AG10803 (cell line): ENCODE measurements around the gene GXYLT1.
A peak's percentile ranks its signal among the peaks of the same experiment; 100 is the strongest.

ENCODE experiments used
- DNase-seq: peaks from one replicate; pipeline ENCODE4 v3.0.0; 2010; ENCODE audit warnings: low read depth
- H3K4me3 ChIP-seq: 2 replicates; pipeline ENCODE4 v1.5.1; 2011; ENCODE audit warnings: mild to moderate bottlenecking, low read length, control low read depth
- TF ChIP-seq, protein P1 (sequence below): conservative IDR thresholded peaks from 2 replicates; pipeline ENCODE4 v1.5.1; 2011; ENCODE audit warnings: mild to moderate bottlenecking, low read length, control low read depth, inconsistent platforms

Gene GXYLT1

DNA sequence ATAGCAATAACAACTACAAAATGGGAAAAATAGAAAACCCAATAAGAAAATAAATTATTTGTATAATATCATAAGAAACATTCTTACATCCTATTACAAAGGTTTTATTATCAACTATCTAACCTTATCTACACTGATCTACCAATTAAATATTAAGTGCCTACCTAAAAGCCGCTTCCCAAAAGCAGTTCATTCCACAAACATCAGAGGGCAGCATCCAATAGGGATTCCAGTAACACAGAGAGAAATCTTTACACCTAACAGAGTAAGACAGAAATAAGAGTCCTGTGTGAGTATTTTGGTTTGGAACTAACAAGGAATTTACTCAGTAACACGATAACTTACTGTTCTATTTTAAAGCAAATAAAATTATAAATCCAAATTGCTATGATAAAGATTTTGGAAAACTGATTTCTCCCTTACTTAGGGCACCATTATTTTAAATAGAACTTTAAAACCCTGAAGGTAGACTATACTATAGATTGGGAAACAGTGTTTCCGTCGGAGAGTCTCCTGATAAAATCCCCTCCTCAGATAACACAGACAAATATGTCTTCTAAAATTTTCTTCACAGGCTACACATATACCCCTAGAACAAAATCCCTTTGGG, 15.0 kb downstream of the GXYLT1 start:
- DNase-seq = peak; percentile 75
- TF ChIP-seq, protein P1, sequence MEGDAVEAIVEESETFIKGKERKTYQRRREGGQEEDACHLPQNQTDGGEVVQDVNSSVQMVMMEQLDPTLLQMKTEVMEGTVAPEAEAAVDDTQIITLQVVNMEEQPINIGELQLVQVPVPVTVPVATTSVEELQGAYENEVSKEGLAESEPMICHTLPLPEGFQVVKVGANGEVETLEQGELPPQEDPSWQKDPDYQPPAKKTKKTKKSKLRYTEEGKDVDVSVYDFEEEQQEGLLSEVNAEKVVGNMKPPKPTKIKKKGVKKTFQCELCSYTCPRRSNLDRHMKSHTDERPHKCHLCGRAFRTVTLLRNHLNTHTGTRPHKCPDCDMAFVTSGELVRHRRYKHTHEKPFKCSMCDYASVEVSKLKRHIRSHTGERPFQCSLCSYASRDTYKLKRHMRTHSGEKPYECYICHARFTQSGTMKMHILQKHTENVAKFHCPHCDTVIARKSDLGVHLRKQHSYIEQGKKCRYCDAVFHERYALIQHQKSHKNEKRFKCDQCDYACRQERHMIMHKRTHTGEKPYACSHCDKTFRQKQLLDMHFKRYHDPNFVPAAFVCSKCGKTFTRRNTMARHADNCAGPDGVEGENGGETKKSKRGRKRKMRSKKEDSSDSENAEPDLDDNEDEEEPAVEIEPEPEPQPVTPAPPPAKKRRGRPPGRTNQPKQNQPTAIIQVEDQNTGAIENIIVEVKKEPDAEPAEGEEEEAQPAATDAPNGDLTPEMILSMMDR = peak; percentile 97
- no peak overlapping the region for H3K4me3 ChIP-seq

DNA sequence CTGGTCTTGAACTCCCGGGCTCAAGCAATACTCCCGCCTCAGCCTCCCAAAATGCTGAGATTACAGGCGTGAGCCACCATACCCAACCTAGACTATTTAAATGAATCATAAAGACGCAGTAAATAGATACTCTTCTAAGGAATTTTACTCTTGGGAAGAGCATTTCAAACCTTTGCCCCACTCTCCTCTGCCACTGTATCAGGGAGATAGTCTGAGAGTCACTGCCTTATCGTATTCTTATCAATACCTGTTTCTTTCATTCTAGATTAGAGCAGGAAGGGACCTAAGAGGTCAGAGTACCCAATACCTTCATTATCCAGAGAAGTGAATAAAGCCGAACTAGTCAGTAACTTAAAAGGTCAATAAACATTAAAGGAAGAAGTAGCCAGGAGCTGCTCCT, 15.8 kb downstream of the GXYLT1 start:
- TF ChIP-seq, protein P1 = no peak
- no peak overlapping the region for H3K4me3 ChIP-seq
- no peak for DNase-seq

DNA sequence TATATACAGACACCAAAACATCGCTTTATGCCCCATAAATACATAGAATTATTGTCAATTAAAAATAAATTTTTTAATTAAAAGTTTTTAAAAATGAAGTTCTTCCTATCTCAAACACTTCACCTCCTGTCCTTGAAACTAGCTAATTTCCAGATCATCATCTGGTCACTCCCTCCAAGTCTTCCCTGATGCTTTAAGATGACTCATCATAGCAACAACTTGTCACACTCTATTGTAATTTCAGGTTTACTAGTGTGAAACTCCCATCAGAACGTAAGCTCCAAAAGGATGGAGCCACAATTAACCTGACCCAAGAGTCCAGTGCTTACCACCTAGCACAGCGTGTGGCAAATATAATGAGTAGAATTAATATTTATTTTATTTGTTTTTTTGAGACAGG, 16.3 kb downstream of the GXYLT1 start:
- no peak overlapping the region for H3K4me3 ChIP-seq
- TF ChIP-seq, protein P1 = no peak
- DNase-seq = peak; percentile 28

DNA sequence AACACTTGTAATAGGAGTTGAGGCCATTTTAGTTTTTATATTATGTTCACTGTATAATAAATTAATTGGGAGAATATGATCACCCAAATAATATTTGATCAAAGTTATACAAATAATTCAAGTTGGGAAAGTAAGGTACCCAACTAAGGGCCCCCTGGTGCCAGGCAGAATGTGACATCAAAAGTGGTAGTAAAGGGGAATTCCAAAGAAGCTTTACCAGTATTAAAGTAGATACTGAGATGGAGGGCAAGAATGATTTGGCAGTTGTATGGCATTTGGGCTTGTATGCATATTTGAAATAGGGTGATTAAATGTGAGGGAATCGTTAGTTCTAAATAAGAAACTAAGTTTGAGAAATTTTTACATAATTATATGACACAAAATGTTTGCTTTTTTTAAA, 17.7 kb downstream of the GXYLT1 start:
- H3K4me3 ChIP-seq = no peak overlapping the region
- TF ChIP-seq, protein P1 = no peak
- no peak for DNase-seq

DNA sequence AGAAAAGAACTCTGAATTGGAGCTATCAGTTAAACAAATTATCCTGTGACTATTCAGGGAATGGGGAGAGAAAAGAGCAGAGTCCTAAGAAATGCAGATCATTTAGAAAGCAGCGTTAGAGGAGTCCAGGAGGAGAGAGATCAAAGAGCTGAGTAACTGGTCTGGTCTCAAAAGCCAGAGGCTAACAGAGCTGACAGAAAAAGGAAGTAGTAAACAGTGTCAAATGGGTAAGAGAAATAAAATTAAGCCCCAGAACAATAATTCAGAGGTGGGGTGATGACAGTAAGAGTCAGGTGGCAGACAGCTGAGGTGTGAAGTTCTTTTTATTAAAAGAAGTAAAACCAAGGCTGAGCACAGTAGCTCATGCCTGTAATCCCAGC, 19.3 kb downstream of the GXYLT1 start:
- DNase-seq = no peak
- TF ChIP-seq, protein P1 = no peak
- no peak overlapping the region for H3K4me3 ChIP-seq

DNA sequence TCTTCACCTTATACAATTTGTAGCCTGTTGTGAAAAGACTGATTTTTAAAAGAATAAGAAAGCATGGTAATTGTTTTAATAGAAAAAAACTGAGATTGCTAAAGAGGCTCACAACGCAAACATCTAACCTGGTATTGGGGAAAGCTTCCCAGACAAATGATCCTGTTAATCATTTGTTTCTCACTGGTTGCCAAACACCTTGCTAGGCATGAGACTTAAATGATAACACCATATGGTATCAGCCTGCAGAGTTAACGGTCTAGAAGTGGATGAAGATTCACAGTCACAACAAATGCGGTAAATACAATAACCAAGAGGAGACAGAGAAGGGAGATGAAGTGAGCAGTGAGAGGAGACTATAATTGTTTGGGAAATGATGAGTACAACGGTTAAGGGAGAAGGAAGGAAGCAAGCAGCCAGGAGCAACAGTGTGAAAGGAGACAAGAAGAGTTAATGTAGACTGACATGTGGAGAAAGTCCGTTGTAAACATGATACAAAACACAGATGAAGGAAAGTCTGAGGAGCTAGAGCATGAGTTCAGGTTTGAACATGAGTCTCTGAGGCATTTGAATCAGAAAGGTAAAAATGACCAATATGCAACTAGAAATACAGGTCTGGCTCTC, 19.8 kb downstream of the GXYLT1 start:
- TF ChIP-seq, protein P1 = no peak
- no peak overlapping the region for H3K4me3 ChIP-seq
- no peak for DNase-seq

DNA sequence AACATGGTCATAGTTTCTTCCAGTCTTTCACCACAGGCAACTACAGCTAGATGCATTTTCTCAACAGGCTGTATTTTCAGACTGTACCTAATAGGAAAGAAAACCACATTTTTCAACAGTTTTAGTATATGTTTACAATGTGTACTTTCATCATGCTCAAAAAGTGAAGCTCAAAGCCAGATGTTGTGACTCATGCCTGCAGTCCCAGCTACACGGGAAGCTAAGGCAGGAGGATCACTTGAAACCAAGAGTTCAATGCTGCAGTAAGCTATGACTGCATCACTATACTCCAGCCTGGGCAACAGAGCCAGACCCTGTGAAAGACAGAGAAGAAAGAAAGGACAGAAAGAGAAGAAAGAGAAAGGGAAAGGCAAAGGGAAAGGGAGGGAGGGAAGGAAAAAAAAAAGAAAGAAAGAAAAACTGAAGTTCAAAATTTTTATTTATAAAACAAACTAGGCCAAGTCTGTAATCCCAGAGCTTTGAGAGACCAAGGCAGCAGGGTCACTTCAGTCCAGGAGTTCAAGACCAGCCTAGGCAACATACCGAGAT, 25.5 kb downstream of the GXYLT1 start:
- no peak overlapping the region for H3K4me3 ChIP-seq
- TF ChIP-seq, protein P1 = no peak
- peak; percentile 84 for DNase-seq
